Large intestine (tissue), 3 donors: Measurements from ENCODE around the gene CTSC. TPM values are rescaled to one million over a fixed set of nuclear protein-coding genes. Genes with fewer than 3 reads are reported as not detected.

Experiments used
- DNase-seq, 2 donors: peaks; one replicate each; pipeline versions ENCODE4 v3.0.0 to v3.0.0-alpha.2; 2013
- H3K27ac ChIP-seq: one replicate; pipeline ENCODE4 v1.5.1; 2013; ENCODE audit warnings: low read length
- H3K27me3 ChIP-seq: 2 replicates; pipeline ENCODE4 v1.6.1; 2013; ENCODE audit warnings: low read length; ENCODE audit not compliant: control insufficient read depth, insufficient read depth
- H3K36me3 ChIP-seq: 2 replicates; pipeline ENCODE4 v1.6.1; 2013; ENCODE audit warnings: low read length; ENCODE audit not compliant: control insufficient read depth, insufficient read depth
- H3K4me1 ChIP-seq: one replicate; pipeline ENCODE4 v1.6.1; 2013; ENCODE audit warnings: low read length; ENCODE audit not compliant: control insufficient read depth, insufficient read depth
- H3K4me3 ChIP-seq: one replicate; pipeline ENCODE4 v1.5.1; 2013; ENCODE audit warnings: low read length
- H3K9me3 ChIP-seq: one replicate; pipeline ENCODE4 v1.6.1; 2013; ENCODE audit warnings: mild to moderate bottlenecking, low read depth, low read length, moderate library complexity; ENCODE audit not compliant: control insufficient read depth
- WGBS: methylation state at CpG from one replicate; pipeline ENCODE4 v1.1.5; 2013; ENCODE audit warnings: low lambda C conversion rate; ENCODE audit not compliant: insufficient coverage; 5-methylcytosine and 5-hydroxymethylcytosine counted together
- polyA plus RNA-seq: library from polyadenylated mRNA; unstranded; fragments of 120-200 nt; gene quantifications from one replicate; pipeline ENCODE4 v1.2.1, GENCODE V29; 2013

The CTSC gene
- polyA plus RNA-seq, 1 donor: 126 TPM

GRCh38 chr11:88292171-88292843 lies 45.2 kb downstream of the CTSC start:
- H3K36me3 ChIP-seq: peaks cover 8% of the 10 kb centered on the region
- no peaks in the 10 kb centered on the region for H3K9me3 ChIP-seq
- no peaks in the 10 kb centered on the region for H3K27me3 ChIP-seq
- DNase-seq: peak in 1 of 2 donors; percentile 36
- no CpG with 5 or more reads among the region's 3 CpGs for WGBS
- no peak overlapping the region for H3K4me3 ChIP-seq
- no peaks in the 10 kb centered on the region for H3K4me1 ChIP-seq
- H3K27ac ChIP-seq: no peak overlapping the region

- H3K4me1 ChIP-seq: no peaks in the 10 kb centered on the region
- H3K27me3 ChIP-seq: no peaks in the 10 kb centered on the region
- H3K4me3 ChIP-seq: no peak overlapping the region
- no peak for DNase-seq
- WGBS: no CpG with 5 or more reads among the region's 1 CpG
- H3K9me3 ChIP-seq: no peaks in the 10 kb centered on the region
- no peak overlapping the region for H3K27ac ChIP-seq
- no peaks in the 10 kb centered on the region for H3K36me3 ChIP-seq
Observed at GRCh38 chr11:88288560-88288959, 49.0 kb downstream of the CTSC start.

GRCh38 chr11:88284336-88285050 lies 53.0 kb downstream of the CTSC start:
- no peaks in the 10 kb centered on the region for H3K36me3 ChIP-seq
- H3K4me1 ChIP-seq: no peaks in the 10 kb centered on the region
- no peak for DNase-seq
- no peaks in the 10 kb centered on the region for H3K27me3 ChIP-seq
- no peaks in the 10 kb centered on the region for H3K9me3 ChIP-seq
- H3K27ac ChIP-seq: no peak overlapping the region
- no peak overlapping the region for H3K4me3 ChIP-seq

- DNase-seq: no peak
- Histone ChIP-seq H3K27me3 (no peaks in the 10 kb centered on the region), H3K4me1 (no peaks in the 10 kb centered on the region), H3K4me3 (no peak overlapping the region), H3K36me3 (no peaks in the 10 kb centered on the region), H3K9me3 (no peaks in the 10 kb centered on the region), H3K27ac (no peak overlapping the region)
- WGBS: no CpG with 5 or more reads among the region's 1 CpG
Observed at GRCh38 chr11:88282747-88283515, 54.6 kb downstream of the CTSC start.

GRCh38 chr11:88281317-88281712 lies 56.2 kb downstream of the CTSC start:
- no peak for DNase-seq
- no peaks in the 10 kb centered on the region for H3K9me3 ChIP-seq
- no peak overlapping the region for H3K4me3 ChIP-seq
- no peaks in the 10 kb centered on the region for H3K36me3 ChIP-seq
- H3K4me1 ChIP-seq: no peaks in the 10 kb centered on the region
- no peak overlapping the region for H3K27ac ChIP-seq
- no peaks in the 10 kb centered on the region for H3K27me3 ChIP-seq
- WGBS: no CpG with 5 or more reads among the region's 3 CpGs

- no peak for DNase-seq
- 78% methylated on average over 5 of the region's 6 CpGs for WGBS
- H3K27me3 ChIP-seq: no peaks in the 10 kb centered on the region
Observed at GRCh38 chr11:88280673-88281316, 56.7 kb downstream of the CTSC start.

GRCh38 chr11:88277349-88277915 lies 60.1 kb downstream of the CTSC start:
- no peaks in the 10 kb centered on the region for H3K36me3 ChIP-seq
- H3K27me3 ChIP-seq: no peaks in the 10 kb centered on the region
- DNase-seq: no peak
- no peak overlapping the region for H3K4me3 ChIP-seq
- WGBS: 57% methylated on average over 2 of the region's 3 CpGs
- H3K9me3 ChIP-seq: no peaks in the 10 kb centered on the region
- no peaks in the 10 kb centered on the region for H3K4me1 ChIP-seq
- no peak overlapping the region for H3K27ac ChIP-seq

More at GRCh38 chr11:88280673-88281316, 56.7 kb downstream of the CTSC start:
- Histone ChIP-seq H3K9me3 (no peaks in the 10 kb centered on the region), H3K36me3 (no peaks in the 10 kb centered on the region), H3K27ac (no peak overlapping the region), H3K4me1 (no peaks in the 10 kb centered on the region), H3K4me3 (no peak overlapping the region)

- no CpG with 5 or more reads among the region's 1 CpG for WGBS
- Histone ChIP-seq H3K36me3 (no peaks in the 10 kb centered on the region), H3K9me3 (no peaks in the 10 kb centered on the region), H3K27me3 (no peaks in the 10 kb centered on the region), H3K27ac (no peak overlapping the region), H3K4me3 (no peak overlapping the region), H3K4me1 (no peaks in the 10 kb centered on the region)
- DNase-seq: no peak
Observed at GRCh38 chr11:88275636-88276035, 61.9 kb downstream of the CTSC start.

GRCh38 chr11:88266919-88267318 lies 70.6 kb downstream of the CTSC start:
- Histone ChIP-seq H3K27ac (no peak overlapping the region), H3K36me3 (no peaks in the 10 kb centered on the region), H3K4me1 (no peaks in the 10 kb centered on the region), H3K4me3 (no peak overlapping the region), H3K9me3 (no peaks in the 10 kb centered on the region), H3K27me3 (no peaks in the 10 kb centered on the region)
- no peak for DNase-seq
- WGBS: no CpG with 5 or more reads among the region's 1 CpG

- no peaks in the 10 kb centered on the region for H3K9me3 ChIP-seq
- no peaks in the 10 kb centered on the region for H3K27me3 ChIP-seq
- H3K27ac ChIP-seq: no peak overlapping the region
- H3K4me3 ChIP-seq: no peak overlapping the region
- H3K36me3 ChIP-seq: no peaks in the 10 kb centered on the region
- DNase-seq: no peak
- H3K4me1 ChIP-seq: no peaks in the 10 kb centered on the region
Observed at GRCh38 chr11:88266157-88266556, 71.4 kb downstream of the CTSC start.
